ENCODE data around the gene PSME1. TPM values are rescaled to one million over a fixed set of nuclear protein-coding genes. Genes with fewer than 3 reads are reported as not detected.

PSME1 gene
- total and polyA plus RNA-seq, 2 of the 13 experiments (the other 11 are each of a cell fraction or from before 2014, with no cell fraction given), result 159 to 608 TPM

GRCh38 chr14:24092505-24093206, 43.3 kb upstream of the PSME1 start (continued):
- TF ChIP-seq, protein P1, sequence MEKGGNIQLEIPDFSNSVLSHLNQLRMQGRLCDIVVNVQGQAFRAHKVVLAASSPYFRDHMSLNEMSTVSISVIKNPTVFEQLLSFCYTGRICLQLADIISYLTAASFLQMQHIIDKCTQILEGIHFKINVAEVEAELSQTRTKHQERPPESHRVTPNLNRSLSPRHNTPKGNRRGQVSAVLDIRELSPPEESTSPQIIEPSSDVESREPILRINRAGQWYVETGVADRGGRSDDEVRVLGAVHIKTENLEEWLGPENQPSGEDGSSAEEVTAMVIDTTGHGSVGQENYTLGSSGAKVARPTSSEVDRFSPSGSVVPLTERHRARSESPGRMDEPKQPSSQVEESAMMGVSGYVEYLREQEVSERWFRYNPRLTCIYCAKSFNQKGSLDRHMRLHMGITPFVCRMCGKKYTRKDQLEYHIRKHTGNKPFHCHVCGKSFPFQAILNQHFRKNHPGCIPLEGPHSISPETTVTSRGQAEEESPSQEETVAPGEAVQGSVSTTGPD (CRISPR knock-in tag; IDR thresholded peaks at IDR 0.05), result 0 out of 2 replicates have a peak, but pooled peaks have one; percentile 57
- TF ChIP-seq, protein P2, sequence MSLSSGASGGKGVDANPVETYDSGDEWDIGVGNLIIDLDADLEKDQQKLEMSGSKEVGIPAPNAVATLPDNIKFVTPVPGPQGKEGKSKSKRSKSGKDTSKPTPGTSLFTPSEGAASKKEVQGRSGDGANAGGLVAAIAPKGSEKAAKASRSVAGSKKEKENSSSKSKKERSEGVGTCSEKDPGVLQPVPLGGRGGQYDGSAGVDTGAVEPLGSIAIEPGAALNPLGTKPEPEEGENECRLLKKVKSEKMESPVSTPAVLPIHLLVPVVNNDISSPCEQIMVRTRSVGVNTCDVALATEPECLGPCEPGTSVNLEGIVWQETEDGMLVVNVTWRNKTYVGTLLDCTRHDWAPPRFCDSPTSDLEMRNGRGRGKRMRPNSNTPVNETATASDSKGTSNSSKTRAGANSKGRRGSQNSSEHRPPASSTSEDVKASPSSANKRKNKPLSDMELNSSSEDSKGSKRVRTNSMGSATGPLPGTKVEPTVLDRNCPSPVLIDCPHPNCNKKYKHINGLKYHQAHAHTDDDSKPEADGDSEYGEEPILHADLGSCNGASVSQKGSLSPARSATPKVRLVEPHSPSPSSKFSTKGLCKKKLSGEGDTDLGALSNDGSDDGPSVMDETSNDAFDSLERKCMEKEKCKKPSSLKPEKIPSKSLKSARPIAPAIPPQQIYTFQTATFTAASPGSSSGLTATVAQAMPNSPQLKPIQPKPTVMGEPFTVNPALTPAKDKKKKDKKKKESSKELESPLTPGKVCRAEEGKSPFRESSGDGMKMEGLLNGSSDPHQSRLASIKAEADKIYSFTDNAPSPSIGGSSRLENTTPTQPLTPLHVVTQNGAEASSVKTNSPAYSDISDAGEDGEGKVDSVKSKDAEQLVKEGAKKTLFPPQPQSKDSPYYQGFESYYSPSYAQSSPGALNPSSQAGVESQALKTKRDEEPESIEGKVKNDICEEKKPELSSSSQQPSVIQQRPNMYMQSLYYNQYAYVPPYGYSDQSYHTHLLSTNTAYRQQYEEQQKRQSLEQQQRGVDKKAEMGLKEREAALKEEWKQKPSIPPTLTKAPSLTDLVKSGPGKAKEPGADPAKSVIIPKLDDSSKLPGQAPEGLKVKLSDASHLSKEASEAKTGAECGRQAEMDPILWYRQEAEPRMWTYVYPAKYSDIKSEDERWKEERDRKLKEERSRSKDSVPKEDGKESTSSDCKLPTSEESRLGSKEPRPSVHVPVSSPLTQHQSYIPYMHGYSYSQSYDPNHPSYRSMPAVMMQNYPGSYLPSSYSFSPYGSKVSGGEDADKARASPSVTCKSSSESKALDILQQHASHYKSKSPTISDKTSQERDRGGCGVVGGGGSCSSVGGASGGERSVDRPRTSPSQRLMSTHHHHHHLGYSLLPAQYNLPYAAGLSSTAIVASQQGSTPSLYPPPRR (CRISPR knock-in tag; IDR thresholded peaks at IDR 0.05; ENCODE audit: borderline replicate concordance), result 0 out of 2 replicates have a peak, but pooled peaks have one; percentile 47
- TF ChIP-seq ZFP82 (CRISPR knock-in tag; IDR thresholded peaks at IDR 0.05; ENCODE audit: borderline replicate concordance), result no peak
- TF ChIP-seq, protein P3, sequence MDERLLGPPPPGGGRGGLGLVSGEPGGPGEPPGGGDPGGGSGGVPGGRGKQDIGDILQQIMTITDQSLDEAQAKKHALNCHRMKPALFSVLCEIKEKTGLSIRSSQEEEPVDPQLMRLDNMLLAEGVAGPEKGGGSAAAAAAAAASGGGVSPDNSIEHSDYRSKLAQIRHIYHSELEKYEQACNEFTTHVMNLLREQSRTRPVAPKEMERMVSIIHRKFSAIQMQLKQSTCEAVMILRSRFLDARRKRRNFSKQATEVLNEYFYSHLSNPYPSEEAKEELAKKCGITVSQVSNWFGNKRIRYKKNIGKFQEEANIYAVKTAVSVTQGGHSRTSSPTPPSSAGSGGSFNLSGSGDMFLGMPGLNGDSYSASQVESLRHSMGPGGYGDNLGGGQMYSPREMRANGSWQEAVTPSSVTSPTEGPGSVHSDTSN (CRISPR knock-in tag; IDR thresholded peaks at IDR 0.05), result 0 out of 2 replicates have a peak, but pooled peaks have one; percentile 6
- TF ChIP-seq NR0B2 (CRISPR knock-in tag; IDR thresholded peaks at IDR 0.05), result 0 out of 2 replicates have a peak, but pooled peaks have one; percentile 26
- no peak for TF ChIP-seq MXD4 (CRISPR knock-in tag; IDR thresholded peaks at IDR 0.05)
- 0 out of 2 replicates have a peak, but pooled peaks have one; percentile 60 for TF ChIP-seq PAX8 (CRISPR knock-in tag; IDR thresholded peaks at IDR 0.05; ENCODE audit: borderline replicate concordance)
- TF ChIP-seq ZNF503 (CRISPR knock-in tag; IDR thresholded peaks at IDR 0.05), result 0 out of 2 replicates have a peak, but pooled peaks have one; percentile 10
- no peak for TF ChIP-seq ATF7 (IDR thresholded peaks at IDR 0.05)
- 0 out of 2 replicates have a peak, but pooled peaks have one; percentile 22 for TF ChIP-seq ATF7 (CRISPR knock-in tag; IDR thresholded peaks at IDR 0.05)
- peak; percentile 80 for TF ChIP-seq ZNF7 (CRISPR knock-in tag; IDR thresholded peaks at IDR 0.05)
- peak; percentile 40; the same call in 1 of the 2 replicates for TF ChIP-seq ZNF782 (CRISPR knock-in tag; IDR thresholded peaks at IDR 0.05; ENCODE audit: borderline replicate concordance)
- TF ChIP-seq ZFX (CRISPR knock-in tag; IDR thresholded peaks at IDR 0.05; ENCODE audit: low read depth), result 0 out of 2 replicates have a peak, but pooled peaks have one; percentile 21
- TF ChIP-seq, protein P4, sequence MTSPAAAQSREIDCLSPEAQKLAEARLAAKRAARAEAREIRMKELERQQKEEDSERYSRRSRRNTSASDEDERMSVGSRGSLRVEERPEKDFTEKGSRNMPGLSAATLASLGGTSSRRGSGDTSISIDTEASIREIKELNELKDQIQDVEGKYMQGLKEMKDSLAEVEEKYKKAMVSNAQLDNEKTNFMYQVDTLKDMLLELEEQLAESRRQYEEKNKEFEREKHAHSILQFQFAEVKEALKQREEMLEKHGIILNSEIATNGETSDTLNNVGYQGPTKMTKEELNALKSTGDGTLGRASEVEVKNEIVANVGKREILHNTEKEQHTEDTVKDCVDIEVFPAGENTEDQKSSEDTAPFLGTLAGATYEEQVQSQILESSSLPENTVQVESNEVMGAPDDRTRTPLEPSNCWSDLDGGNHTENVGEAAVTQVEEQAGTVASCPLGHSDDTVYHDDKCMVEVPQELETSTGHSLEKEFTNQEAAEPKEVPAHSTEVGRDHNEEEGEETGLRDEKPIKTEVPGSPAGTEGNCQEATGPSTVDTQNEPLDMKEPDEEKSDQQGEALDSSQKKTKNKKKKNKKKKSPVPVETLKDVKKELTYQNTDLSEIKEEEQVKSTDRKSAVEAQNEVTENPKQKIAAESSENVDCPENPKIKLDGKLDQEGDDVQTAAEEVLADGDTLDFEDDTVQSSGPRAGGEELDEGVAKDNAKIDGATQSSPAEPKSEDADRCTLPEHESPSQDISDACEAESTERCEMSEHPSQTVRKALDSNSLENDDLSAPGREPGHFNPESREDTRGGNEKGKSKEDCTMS (CRISPR knock-in tag; conservative IDR thresholded peaks at IDR 0.05), result 0 out of 2 replicates have a peak, but pooled peaks have one; percentile 22
- peak; percentile 31; the same call in 1 of the 2 replicates for TF ChIP-seq FOXO1 (CRISPR knock-in tag; IDR thresholded peaks at IDR 0.05)

Measured in HepG2 (cell line).